HepG2 (cell line): ENCODE data around the gene PCNT. TPM values are rescaled to one million over a fixed set of nuclear protein-coding genes. Genes with fewer than 3 reads are reported as not detected.

Experiments
- ATAC-seq: fragments of 200-7000 bp; cut with Tn5 transposase; 3 replicates; pipeline ENCODE4 v1.9.1; 2020; ENCODE audit warnings: mild to moderate bottlenecking, moderate library complexity
- BruUV-seq: library from RNA; stranded (reverse); fragments of 400-500 nt; replicated peaks from 2 replicates; lab custom pipeline; 2021; lab: Mats Ljungman, UMichigan
- CTCF ChIA-PET: fragments of 300-600 bp; formaldehyde crosslinking; extraction: SDS; loops from one replicate; lab custom pipeline; 2021; ENCODE audit warnings: low total read pairs, inconsistent platforms, low intra/inter-chr PET ratio; lab: Yijun Ruan, JAX
- POLR2A ChIA-PET: fragments of 350-600 bp; sonication (Branson Sonifier 250); formaldehyde crosslinking; loops from one replicate; lab custom pipeline; 2020; ENCODE audit warnings: antibody characterized with exemption, inconsistent platforms; lab: Yijun Ruan, JAX
- DNase-seq: peaks from one replicate; pipeline ENCODE4 v3.0.0-alpha.2; 2015; ENCODE audit warnings: low spot score
- FAIRE-seq: peaks from 3 replicates; lab custom pipeline; 2011; peaks lifted over from hg19 to GRCh38; lab: Jason Lieb, UNC
- H2AFZ ChIP-seq: one replicate; pipeline ENCODE4 v1.6.1; 2011; ENCODE audit warnings: low read length, inconsistent platforms
- H3K27ac ChIP-seq: fragments of 300-600 bp; 3 replicates; pipeline ENCODE4 v1.8.0; 2011; ENCODE audit warnings: mixed run types, mild to moderate bottlenecking, mixed read lengths, low read length, inconsistent platforms; ENCODE audit not compliant: insufficient read depth; ENCODE audit errors: extremely low read length
- H3K27me3 ChIP-seq, 2 experiments: fragments of 200-600 bp in 1 of 2; 2 replicates in 1 of 2; 3 replicates in 1 of 2; pipeline versions ENCODE4 v1.6.0 to v1.8.0; 2011; ENCODE audit warnings: low read length in 2 of 2, mild to moderate bottlenecking in 2 of 2, moderate library complexity in 2 of 2, inconsistent platforms in 1 of 2; ENCODE audit not compliant: insufficient read depth in 2 of 2, control insufficient read depth in 1 of 2
- H3K36me3 ChIP-seq, 2 experiments: fragments of 200-600 bp in 1 of 2; replicated peaks in 1 of 2; 2 replicates in 1 of 2; 3 replicates in 1 of 2; pipeline versions ENCODE4 v1.5.1 to v1.8.0; 2011; ENCODE audit warnings: low read length in 2 of 2, inconsistent platforms in 1 of 2; ENCODE audit not compliant: insufficient read depth in 2 of 2, control insufficient read depth in 1 of 2
- H3K4me1 ChIP-seq: 2 replicates; pipeline ENCODE4 v1.5.1; 2012; ENCODE audit warnings: low read length, inconsistent platforms; ENCODE audit not compliant: insufficient read depth
- H3K4me2 ChIP-seq: 2 replicates; pipeline ENCODE4 v1.6.0; 2011; ENCODE audit warnings: low read depth, low read length, inconsistent platforms
- H3K4me3 ChIP-seq, 3 experiments: fragments of 200-600 bp in 1 of 3; sonication (generic), shearing (Covaris generic) in 1 of 3; replicated peaks in 1 of 3; 2 replicates each; pipeline ENCODE4 v1.5.1; 2011 to 2016; ENCODE audit warnings: low read length in 3 of 3, inconsistent platforms in 2 of 3, low read depth in 2 of 3, mild to moderate bottlenecking in 2 of 3, control low read depth in 1 of 3, mixed read lengths in 1 of 3; ENCODE audit not compliant: insufficient read depth in 1 of 3
- H3K79me2 ChIP-seq: one replicate; pipeline ENCODE4 v1.6.1; 2011; ENCODE audit warnings: low read length, inconsistent platforms; ENCODE audit not compliant: insufficient read depth
- H3K9ac ChIP-seq: 2 replicates; pipeline ENCODE4 v1.6.0; 2011; ENCODE audit warnings: mild to moderate bottlenecking, low read depth, low read length, inconsistent platforms; ENCODE audit not compliant: insufficient read depth
- H3K9me3 ChIP-seq: 2 replicates; pipeline ENCODE4 v1.5.1; 2012; ENCODE audit warnings: mild to moderate bottlenecking, low read length
- H4K20me1 ChIP-seq: 2 replicates; pipeline ENCODE4 v1.6.0; 2011; ENCODE audit warnings: inconsistent platforms, mild to moderate bottlenecking, low read length, moderate library complexity; ENCODE audit not compliant: insufficient read depth
- AGO2 ChIP-seq: fragments of 200-400 bp; formaldehyde crosslinking; optimal IDR thresholded peaks from 2 replicates; pipeline ENCODE3; 2017; ENCODE audit warnings: mild to moderate bottlenecking, low read depth, low read length, moderate library complexity
- HNRNPL ChIP-seq: fragments of 200-400 bp; formaldehyde crosslinking; IDR thresholded peaks from 2 replicates; pipeline ENCODE4 v1.6.1; 2017; ENCODE audit warnings: mild to moderate bottlenecking, low read depth, low read length
- ISL2 ChIP-seq: sonication (generic); formaldehyde crosslinking; IDR thresholded peaks from 2 replicates; pipeline ENCODE4 v1.5.0; 2020; ENCODE audit warnings: missing genetic modification reagents
- SRSF1 ChIP-seq: fragments of 200-400 bp; formaldehyde crosslinking; optimal IDR thresholded peaks from 2 replicates; pipeline ENCODE3; 2017; ENCODE audit warnings: mild to moderate bottlenecking, low read depth, low read length, moderate library complexity
- STAG1 ChIP-seq: sonication (generic); formaldehyde crosslinking; IDR thresholded peaks from 2 replicates; pipeline ENCODE4 v1.4.0; 2020; ENCODE audit warnings: missing genetic modification reagents
- TEAD3 ChIP-seq: optimal IDR thresholded peaks from 2 replicates; pipeline ENCODE3; 2016; ENCODE audit warnings: borderline replicate concordance
- ZBTB21 ChIP-seq: sonication (generic); formaldehyde crosslinking; IDR thresholded peaks from 2 replicates; pipeline ENCODE4 v1.4.0; 2020; ENCODE audit warnings: missing genetic modification reagents
- ZNF788 ChIP-seq: sonication (generic); formaldehyde crosslinking; IDR thresholded peaks from 2 replicates; pipeline ENCODE4 v1.5.0; 2020; ENCODE audit warnings: mild to moderate bottlenecking, missing genetic modification reagents, borderline replicate concordance
- WGBS: methylation state at CpG from one replicate; pipeline ENCODE4 v1.1.6; 2017; ENCODE audit warnings: low lambda C conversion rate; 5-methylcytosine and 5-hydroxymethylcytosine counted together
- in situ Hi-C: cut with HindIII; loops from 2 replicates; pipeline ENCODE4 v1.10.0; 2017; ENCODE audit warnings: low pct_unique_long_range_greater_than_20kb; ENCODE audit not compliant: extremely low pct_ligation_motif_present
- intact Hi-C: fragments of 100-400 bp; cut with micrococcal nuclease; formaldehyde crosslinking; loops from one replicate; pipeline ENCODE4 v1.10.0; 2022; ENCODE audit not compliant: unreplicated experiment
- polyA plus RNA-seq, 8 experiments: library from polyadenylated mRNA; depleted of rRNA in 3 of 8; stranded (reverse) in 7 of 8; unstranded in 1 of 8; fragments of >200 nt; fragmentation: Illumina TruSeq in 4 of 8; extraction: Trizol in 4 of 8; gene quantifications; 2 replicates each; pipeline versions ENCODE4 v1.2.1 to v1.2.3, GENCODE V29; 2011 to 2016; ENCODE audit warnings: low read depth in 4 of 8, missing spikeins in 1 of 8, mixed read lengths in 1 of 8; ENCODE audit not compliant: insufficient read depth in 1 of 8
- total RNA-seq, 5 experiments: library from RNA; depleted of rRNA; stranded (reverse); fragments of >200 nt; fragmentation: Illumina TruSeq; extraction: Trizol; gene quantifications; 2 replicates each; pipeline ENCODE4 v1.2.3, GENCODE V29; 2016; ENCODE audit warnings: low read depth in 1 of 5
- TF ChIP-seq, protein P1 (sequence below): sonication (generic); formaldehyde crosslinking; IDR thresholded peaks from 2 replicates; pipeline ENCODE4 v1.5.0; 2020; ENCODE audit warnings: mild to moderate bottlenecking, missing genetic modification reagents, moderate library complexity
- TF ChIP-seq, protein P2 (sequence below): IDR thresholded peaks from 2 replicates; pipeline ENCODE4 v1.6.1; 2016; ENCODE audit warnings: low read depth, borderline replicate concordance
- TF ChIP-seq, protein P3 (sequence below): IDR thresholded peaks from 2 replicates; pipeline ENCODE4 v1.6.1; 2016; ENCODE audit warnings: mild to moderate bottlenecking, missing biosample characterization, missing genetic modification reagents
- TF ChIP-seq, protein P4 (sequence below), 2 experiments: fragments of 450-650 bp in 1 of 2; sonication (generic) in 1 of 2; formaldehyde crosslinking; IDR thresholded peaks; 2 replicates each; pipeline versions ENCODE4 v1.5.0 to v1.8.0; 2020 to 2022; ENCODE audit warnings: mild to moderate bottlenecking in 1 of 2, missing genetic modification reagents in 1 of 2

The PCNT gene
- total and polyA plus RNA-seq, 2 of the 13 experiments (the other 11 are each of a cell fraction or from before 2014, with no cell fraction given) = 5.6 to 12.4 TPM

- WGBS = 97% methylated on average over 21 of the region's 25 CpGs
- H3K36me3 ChIP-seq = peaks cover 8 to 20% of the 10 kb centered on the region in 2 experiments; a peak in 3 of 5 replicates
- DNase-seq (no peak), ATAC-seq (no peak), FAIRE-seq (no peak)
- H3K27ac ChIP-seq = no peak overlapping the region
- POLR2A ChIA-PET = no interaction called here
- BruUV-seq = no TSS peak
- no peaks in the 10 kb centered on the region for H3K79me2 ChIP-seq
- no peaks in the 10 kb centered on the region for H4K20me1 ChIP-seq
- TF ChIP-seq AGO2 (peak; percentile 27), TEAD3 (CRISPR knock-in tag) (no peak)
- in situ Hi-C loops (no loop called here), intact Hi-C loops (no loop called here)
- H2AFZ ChIP-seq = no peak overlapping the region
- no peaks in the 10 kb centered on the region for H3K27me3 ChIP-seq
- H3K9ac ChIP-seq = no peak overlapping the region
- H3K9me3 ChIP-seq = no peaks in the 10 kb centered on the region
- no peaks in the 10 kb centered on the region for H3K4me1 ChIP-seq
- CTCF ChIA-PET = no interaction called here
- H3K4me2 ChIP-seq = no peak overlapping the region
- no peak overlapping the region for H3K4me3 ChIP-seq
Measured at GRCh38 chr21:46418265-46418946, 94.5 kb downstream of the PCNT start.

- Histone ChIP-seq H3K4me2 (no peak overlapping the region), H3K4me3 (no peak overlapping the region), H4K20me1 (no peaks in the 10 kb centered on the region), H3K9me3 (no peaks in the 10 kb centered on the region), H3K4me1 (no peaks in the 10 kb centered on the region), H3K36me3 (peaks cover 8 to 20% of the 10 kb centered on the region in 2 experiments; a peak in 3 of 5 replicates), H3K27ac (no peak overlapping the region), H3K27me3 (no peaks in the 10 kb centered on the region), H2AFZ (no peak overlapping the region), H3K79me2 (no peaks in the 10 kb centered on the region), H3K9ac (no peak overlapping the region)
- CTCF ChIA-PET = no interaction called here
- POLR2A ChIA-PET = no interaction called here
- no TSS peak for BruUV-seq
- WGBS = 90% methylated on average over 16 of the region's 16 CpGs
- ATAC-seq (peak; percentile 46; the same call in 2 of the 3 replicates), FAIRE-seq (no peak), DNase-seq (no peak)
- intact Hi-C loops (no loop called here), in situ Hi-C loops (no loop called here)
- TF ChIP-seq HNRNPL = peak; percentile 30; the same call in 1 of the 2 replicates
- TF ChIP-seq, protein P1, sequence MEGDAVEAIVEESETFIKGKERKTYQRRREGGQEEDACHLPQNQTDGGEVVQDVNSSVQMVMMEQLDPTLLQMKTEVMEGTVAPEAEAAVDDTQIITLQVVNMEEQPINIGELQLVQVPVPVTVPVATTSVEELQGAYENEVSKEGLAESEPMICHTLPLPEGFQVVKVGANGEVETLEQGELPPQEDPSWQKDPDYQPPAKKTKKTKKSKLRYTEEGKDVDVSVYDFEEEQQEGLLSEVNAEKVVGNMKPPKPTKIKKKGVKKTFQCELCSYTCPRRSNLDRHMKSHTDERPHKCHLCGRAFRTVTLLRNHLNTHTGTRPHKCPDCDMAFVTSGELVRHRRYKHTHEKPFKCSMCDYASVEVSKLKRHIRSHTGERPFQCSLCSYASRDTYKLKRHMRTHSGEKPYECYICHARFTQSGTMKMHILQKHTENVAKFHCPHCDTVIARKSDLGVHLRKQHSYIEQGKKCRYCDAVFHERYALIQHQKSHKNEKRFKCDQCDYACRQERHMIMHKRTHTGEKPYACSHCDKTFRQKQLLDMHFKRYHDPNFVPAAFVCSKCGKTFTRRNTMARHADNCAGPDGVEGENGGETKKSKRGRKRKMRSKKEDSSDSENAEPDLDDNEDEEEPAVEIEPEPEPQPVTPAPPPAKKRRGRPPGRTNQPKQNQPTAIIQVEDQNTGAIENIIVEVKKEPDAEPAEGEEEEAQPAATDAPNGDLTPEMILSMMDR (CRISPR knock-in tag) = peak; percentile 47
- TF ChIP-seq, protein P2, sequence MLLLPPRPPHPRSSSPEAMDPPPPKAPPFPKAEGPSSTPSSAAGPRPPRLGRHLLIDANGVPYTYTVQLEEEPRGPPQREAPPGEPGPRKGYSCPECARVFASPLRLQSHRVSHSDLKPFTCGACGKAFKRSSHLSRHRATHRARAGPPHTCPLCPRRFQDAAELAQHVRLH = no peak
- TF ChIP-seq STAG1 (CRISPR knock-in tag) = peak; percentile 33
- no peak for TF ChIP-seq SRSF1
- TF ChIP-seq ZBTB21 = no peak
- TF ChIP-seq ZNF788 (CRISPR knock-in tag) = no peak
- TF ChIP-seq, protein P3, sequence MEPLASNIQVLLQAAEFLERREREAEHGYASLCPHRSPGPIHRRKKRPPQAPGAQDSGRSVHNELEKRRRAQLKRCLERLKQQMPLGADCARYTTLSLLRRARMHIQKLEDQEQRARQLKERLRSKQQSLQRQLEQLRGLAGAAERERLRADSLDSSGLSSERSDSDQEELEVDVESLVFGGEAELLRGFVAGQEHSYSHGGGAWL (CRISPR knock-in tag) = no peak
- no peak for TF ChIP-seq ISL2 (CRISPR knock-in tag)
- TF ChIP-seq, protein P4, sequence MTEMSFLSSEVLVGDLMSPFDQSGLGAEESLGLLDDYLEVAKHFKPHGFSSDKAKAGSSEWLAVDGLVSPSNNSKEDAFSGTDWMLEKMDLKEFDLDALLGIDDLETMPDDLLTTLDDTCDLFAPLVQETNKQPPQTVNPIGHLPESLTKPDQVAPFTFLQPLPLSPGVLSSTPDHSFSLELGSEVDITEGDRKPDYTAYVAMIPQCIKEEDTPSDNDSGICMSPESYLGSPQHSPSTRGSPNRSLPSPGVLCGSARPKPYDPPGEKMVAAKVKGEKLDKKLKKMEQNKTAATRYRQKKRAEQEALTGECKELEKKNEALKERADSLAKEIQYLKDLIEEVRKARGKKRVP (CRISPR knock-in tag; IDR thresholded peaks at IDR 0.05) = no peak
Measured at GRCh38 chr21:46420241-46421190, 96.6 kb downstream of the PCNT start.
